IPS DF 4.7 (cell line): ENCODE results near the gene SIRT3.

Experiments
- DNase-seq: peaks from one replicate; pipeline ENCODE4 v3.0.0-alpha.2; 2013; ENCODE audit warnings: low spot score; ENCODE audit errors: extremely low read depth

The SIRT3 gene

DNA sequence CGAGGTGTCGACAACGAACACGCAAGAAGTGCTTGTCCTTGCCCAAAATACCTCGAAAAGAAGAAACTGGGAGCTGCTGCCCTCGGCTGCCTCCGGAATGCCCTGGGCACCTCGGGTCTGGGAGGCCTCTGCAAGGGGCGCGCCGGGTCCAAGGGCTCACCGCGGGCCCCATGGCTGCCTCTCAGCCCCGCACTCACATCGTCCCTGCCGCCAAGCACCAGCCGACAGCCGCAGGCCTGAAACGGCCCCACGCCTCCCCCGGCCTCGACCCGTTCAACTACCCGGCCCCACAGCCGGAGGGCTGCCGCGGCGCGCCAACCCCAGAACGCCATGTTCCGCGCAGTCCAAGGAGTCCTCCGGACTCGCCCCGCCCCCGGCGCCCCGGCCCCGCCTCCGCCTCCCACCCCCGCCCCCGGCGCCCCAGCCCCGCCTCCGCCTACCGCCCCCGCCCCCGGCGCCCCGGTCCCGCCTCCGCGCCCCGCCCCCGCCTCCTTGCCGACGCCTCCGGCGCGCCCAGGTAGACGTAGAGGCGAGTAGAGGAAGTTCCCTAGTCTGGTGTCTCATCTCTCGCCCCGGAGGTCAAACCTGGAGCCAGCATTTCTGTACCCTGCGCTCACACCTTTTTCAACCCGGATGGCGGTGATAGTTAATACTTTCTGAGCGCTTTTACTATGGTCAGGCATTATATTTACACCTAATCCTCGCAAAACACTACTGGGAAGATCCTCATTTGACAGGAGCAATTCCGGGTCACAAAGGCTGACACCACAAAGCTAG, at the start of gene SIRT3:
Gene SIRT3 (minus strand): TSS at position 346 of the 777 bp plus-strand sequence. CDS start 14 bp downstream, at position 332.
- no peak for DNase-seq

DNA sequence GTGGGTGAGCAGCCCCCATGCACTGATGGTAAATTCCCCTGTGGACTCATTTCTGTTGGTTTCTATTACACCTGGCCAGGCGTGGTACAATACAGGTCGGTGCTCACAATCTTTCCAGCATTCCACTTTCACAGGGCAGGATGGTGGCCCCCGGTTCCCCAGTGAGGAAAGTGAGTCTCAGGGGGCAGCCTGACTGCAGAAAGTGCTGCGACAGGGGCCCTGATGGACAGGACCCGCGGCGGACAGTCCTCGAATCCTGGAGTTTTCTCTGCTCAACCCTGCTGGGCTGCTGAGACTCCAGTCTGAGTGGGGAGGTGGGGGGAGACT, 49.7 kb upstream of the SIRT3 start:
- DNase-seq = no peak

DNA sequence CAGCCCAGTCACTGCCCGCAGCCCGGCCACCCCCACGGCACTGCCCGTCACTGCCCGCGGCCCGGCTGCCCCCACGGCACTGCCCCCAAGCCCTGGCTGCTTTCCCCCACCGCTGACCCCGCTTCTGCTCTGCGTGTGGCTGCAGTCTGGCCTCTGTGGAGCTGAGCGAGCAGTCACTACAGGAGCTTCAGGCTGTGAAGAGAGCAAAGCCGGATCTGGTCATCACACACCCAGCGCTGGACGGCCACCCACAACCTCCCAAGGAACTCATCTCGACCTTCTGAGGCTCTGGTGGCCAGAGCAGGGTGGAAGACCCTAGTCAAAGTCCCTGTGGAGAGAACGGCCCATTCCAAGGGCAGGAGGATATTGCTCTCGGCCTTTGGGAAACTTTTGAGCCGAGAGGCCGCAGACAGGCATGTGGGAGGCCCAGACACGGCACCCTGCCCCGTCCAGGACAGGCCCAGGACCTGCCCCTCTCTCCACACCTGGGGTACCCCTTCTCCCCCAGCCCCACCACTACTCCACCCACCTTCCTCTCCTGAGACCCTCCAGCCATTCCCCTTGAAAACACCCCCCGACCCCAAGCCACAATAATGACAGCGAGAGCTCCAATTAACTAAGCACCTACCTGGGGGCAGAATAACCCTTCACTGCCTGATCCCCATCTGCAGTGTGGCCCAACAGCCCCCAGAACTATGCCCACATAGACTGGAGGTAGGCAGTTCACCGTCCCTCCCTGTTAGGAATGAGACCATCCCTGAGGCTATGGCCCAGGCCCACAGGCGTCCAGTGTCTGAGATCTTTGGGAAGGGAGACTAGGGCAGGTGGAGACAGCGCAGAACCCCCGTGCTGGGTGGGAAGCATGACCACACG, 49.1 kb upstream of the SIRT3 start:
- no peak for DNase-seq

DNA sequence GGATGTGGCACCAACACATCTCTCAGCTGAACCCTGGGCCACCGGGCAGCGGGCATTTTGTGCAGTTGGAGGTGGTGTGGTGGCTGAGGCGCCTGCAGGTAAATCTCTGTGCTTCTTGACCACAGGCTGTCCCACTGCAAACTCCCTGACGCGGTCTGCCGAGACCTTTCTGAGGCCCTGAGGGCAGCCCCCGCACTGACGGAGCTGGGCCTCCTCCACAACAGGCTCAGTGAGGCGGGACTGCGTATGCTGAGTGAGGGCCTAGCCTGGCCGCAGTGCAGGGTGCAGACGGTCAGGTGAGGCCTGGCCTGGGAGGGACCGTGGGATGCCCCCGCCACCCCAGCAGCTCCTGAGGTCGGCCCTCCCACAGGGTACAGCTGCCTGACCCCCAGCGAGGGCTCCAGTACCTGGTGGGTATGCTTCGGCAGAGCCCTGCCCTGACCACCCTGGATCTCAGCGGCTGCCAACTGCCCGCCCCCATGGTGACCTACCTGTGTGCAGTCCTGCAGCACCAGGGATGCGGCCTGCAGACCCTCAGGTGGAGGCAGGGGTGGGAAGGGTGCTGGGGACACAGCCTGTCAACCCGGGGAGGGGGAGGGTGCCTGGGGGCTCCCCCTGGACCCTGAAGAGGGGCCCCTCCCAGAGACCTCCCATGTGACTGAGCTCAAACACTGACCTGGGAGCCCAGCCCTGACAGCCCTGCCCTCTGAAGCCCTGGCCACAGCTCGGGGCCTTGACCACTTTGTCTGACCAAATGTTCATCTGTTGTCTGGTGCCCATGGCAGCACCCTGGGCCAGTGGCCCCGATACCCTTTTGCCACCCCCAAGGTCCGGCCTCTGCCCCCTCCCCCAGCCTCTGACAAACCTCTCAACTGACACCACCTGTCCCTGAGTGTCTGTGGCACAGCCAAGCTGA, 48.2 kb upstream of the SIRT3 start:
- DNase-seq = no peak

DNA sequence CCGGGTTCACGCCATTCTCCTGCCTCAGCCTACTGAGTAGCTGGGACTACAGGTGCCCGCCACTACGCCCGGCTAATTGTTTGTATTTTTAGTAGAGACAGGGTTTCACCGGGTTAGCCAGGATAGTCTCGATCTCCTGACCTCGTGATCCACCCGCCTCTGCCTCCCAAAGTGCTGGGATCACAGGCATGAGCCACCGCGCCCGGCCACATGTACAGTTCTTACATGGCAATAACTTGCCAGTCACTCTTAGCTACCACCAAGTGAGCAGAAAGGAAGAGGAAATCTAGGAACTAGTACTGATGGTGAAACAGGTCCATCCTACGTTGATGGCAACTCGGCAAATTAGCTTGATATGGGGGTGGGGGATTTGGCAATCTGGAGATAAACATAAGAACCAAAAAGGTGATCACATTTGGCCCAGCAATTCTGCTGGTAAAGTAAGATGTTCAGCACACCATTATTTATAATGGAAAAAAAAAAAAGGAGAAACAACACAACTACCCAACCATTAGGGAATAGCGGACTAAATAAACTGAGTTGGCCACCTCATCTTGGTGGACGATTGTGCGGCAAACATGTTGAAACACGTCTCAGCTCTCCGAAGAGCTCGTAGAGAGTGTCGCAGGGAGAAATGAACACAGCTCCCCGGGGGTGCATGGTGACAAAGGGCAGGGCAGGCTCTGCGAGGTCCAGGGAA, 47.4 kb upstream of the SIRT3 start:
- no peak for DNase-seq

DNA sequence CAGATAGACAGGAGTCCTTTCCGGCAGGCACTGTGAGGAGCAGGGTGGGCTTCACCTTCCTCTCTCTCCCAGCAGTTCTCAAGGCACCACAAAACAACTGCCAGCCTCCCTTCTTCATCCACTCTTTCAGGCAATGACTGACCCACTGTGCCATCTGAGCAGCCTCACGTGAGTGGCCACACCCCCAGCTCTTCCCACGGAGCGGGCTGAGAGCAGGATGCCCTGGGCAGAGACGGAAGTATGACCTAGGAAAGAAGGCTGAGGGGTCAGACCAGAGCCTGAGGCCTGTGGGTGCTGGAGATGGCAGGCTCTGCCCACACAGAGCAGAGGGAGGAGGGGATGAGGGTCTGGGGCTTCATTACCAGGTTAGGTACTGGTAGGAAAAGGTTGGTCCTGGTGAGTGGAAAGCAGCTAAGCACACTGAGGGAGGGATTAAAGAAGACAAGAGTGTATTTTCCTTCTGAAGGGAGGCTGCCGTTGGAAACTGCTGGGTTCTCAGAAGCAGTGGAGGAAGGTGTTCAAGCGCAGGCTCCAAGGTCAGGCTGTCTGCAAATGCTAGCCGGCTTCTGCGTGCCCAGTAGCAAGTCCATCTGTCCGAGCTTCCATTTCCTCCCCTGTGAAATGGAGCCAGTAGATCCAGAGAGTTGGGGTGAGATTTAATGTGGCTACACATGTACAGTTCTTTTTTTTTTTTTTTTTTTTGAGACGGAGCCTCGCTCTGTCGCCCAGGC, 46.7 kb upstream of the SIRT3 start:
- no peak for DNase-seq

DNA sequence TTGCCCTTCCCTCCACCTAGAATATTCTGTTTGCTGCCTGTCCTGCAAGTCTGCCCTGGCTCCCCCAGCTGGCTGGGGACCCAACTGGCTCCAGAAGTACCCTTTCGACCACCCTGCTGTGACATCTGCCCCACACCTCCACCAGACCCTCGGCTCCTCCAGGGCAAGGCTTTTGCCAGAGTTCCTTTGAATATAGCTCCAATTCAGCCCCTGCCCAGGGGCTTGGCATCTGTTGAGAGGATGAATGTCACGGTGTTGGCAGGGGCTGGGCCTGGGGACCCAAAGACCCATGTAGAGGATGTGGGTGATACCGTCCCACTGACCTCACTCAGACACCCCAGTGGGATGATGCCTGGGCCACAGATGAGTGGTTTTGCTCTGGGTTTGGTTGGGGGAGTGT, 46.0 kb upstream of the SIRT3 start:
- DNase-seq = no peak

DNA sequence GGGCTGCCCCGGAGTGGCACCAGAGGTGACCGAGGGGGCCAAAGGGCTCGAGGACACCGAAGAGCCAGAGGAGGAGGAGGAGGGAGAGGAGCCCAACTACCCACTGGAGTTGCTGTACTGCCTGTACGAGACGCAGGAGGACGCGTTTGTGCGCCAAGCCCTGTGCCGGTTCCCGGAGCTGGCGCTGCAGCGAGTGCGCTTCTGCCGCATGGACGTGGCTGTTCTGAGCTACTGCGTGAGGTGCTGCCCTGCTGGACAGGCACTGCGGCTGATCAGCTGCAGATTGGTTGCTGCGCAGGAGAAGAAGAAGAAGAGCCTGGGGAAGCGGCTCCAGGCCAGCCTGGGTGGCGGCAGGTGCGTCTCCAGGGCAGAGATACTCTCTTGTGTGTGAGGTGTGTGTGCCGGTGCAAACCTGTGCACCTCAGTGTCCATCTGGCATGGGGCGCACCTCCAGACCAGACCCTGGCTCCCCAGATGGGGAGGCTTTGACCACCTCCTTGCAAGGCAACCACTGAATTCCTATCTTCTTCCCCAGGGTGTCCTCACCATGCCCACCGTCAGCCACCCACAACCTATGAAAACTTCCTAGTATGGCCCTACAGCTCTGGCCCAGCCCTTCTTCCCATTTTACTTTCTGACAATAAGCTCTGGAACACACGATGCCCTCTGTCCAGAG, 45.5 kb upstream of the SIRT3 start:
- no peak for DNase-seq

DNA sequence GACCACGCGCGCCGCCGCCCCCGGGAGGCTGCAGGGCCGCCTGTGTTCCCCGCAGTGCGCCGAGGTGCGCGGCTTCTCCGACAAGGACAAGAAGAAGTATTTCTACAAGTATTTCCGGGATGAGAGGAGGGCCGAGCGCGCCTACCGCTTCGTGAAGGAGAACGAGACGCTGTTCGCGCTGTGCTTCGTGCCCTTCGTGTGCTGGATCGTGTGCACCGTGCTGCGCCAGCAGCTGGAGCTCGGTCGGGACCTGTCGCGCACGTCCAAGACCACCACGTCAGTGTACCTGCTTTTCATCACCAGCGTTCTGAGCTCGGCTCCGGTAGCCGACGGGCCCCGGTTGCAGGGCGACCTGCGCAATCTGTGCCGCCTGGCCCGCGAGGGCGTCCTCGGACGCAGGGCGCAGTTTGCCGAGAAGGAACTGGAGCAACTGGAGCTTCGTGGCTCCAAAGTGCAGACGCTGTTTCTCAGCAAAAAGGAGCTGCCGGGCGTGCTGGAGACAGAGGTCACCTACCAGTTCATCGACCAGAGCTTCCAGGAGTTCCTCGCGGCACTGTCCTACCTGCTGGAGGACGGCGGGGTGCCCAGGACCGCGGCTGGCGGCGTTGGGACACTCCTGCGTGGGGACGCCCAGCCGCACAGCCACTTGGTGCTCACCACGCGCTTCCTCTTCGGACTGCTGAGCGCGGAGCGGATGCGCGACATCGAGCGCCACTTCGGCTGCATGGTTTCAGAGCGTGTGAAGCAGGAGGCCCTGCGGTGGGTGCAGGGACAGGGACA, 44.8 kb upstream of the SIRT3 start:
- no peak for DNase-seq

DNA sequence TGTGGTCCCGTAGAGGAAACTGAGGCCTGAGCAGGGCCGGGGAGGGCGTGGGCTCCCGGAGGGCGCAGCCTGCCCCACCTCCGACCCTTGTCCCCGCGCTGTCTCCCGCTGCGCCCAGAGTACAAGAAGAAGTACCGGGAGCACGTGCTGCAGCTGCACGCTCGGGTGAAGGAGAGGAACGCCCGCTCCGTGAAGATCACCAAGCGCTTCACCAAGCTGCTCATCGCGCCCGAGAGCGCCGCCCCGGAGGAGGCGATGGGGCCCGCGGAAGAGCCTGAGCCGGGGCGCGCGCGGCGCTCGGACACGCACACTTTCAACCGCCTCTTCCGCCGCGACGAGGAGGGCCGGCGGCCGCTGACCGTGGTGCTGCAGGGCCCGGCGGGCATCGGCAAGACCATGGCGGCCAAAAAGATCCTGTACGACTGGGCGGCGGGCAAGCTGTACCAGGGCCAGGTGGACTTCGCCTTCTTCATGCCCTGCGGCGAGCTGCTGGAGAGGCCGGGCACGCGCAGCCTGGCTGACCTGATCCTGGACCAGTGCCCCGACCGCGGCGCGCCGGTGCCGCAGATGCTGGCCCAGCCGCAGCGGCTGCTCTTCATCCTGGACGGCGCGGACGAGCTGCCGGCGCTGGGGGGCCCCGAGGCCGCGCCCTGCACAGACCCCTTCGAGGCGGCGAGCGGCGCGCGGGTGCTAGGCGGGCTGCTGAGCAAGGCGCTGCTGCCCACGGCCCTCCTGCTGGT, 44.0 kb upstream of the SIRT3 start:
- DNase-seq = no peak

DNA sequence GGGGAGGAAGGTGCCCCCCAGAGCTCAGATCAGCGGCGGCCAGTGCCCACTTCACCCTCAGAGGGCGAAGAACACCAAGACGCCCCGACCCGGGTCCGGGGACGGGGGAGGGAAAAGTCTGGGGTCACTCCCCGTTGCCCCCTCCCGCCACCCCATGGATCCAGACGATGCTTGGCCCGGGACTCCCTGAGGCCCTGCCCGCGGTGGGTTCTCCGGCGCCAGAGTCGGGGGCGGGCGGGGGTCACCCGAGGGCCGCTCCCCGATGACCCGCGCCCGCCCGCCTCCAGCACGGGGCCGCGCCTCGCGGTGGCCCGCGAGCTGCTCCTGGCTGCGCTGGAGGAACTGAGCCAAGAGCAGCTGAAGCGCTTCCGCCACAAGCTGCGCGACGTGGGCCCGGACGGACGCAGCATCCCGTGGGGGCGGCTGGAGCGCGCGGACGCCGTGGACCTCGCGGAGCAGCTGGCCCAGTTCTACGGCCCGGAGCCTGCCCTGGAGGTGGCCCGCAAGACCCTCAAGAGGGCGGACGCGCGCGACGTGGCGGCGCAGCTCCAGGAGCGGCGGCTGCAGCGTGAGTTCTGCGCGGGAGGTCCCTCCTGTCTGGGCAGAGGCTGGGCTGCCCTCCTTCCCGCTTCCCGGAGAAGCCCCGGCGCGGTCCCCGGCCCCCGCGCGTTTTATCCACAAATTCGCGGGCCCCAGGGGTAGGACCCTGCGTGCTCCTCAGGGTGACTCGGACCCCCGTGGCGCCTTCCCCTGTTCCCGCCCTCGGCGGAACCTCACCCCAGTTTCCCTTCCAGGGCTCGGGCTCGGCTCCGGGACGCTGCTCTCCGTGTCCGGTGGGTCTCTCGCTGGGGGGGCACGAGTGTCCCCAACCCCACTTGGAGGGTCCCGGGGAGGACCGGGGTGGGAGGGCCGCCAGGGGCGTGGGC, 43.2 kb upstream of the SIRT3 start:
- no peak for DNase-seq

DNA sequence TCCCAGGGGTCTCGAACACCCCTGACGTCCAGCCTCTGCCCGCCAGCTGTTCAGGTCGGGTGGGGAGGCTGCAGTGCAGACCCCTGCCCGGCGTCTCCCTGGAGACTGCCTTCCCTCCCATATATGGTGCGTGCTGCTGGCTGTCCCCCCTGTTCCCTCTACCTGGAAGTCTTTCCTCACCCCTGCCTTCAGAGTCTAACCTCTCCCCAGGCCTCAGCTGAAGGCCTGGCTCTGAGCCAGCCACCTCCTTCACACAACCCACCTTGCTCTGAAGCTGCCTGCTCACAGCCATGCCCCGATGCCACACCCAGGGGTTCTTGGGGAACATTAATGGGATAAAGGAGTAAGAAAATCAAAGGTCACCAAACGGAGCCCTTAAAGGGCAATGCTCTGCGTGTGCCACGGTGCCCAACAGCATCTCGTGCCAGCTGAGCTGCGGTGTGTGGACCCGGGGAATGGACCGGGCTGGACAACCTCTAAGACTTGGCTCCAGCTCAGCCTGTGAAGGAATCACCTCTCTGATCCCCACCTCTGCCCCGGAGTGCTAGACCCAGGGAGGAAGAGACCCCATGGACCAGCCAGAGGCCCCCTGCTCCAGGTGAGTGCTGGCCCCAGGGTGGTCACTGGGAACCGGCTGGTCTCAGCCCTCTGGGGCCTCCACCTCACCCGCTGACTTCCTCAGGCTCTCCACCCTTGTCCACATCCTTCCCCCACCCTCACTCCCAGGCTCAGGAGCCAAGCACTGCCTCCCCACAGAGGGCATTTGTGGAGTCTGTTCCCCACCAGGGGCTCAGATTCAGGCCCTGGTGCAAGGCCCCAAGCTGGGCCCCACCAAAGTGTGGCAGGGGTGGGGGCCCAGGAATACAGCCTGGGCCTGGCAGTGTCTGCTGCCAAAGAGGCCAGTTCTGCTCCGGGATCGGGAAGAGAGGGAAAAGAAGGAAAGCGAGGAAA, 42.1 kb upstream of the SIRT3 start, which contains the start of gene NLRP6:
Gene NLRP6 (plus strand): TSS at position 407 of the 951 bp plus-strand sequence. CDS start 163 bp downstream, at position 570.
- no peak for DNase-seq

DNA sequence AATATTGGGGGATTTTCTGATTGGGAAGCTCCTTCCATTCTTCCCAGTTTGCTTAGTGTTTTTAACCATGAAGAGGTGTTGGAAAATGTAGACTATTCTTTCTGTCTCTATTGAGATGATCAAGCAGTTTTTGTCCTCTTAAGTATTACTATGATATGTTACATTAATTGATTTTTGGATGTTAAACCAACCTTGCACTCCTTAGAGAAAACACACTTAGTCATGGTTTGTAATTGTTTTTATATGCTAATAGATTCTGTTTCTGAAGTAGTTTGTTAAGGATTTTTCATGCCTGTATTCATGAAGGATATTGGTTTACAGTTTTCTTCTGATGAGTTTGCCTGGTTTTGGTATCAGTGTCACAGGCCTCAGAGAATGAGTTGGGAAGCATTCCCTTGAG, 40.1 kb upstream of the SIRT3 start:
- no peak for DNase-seq

DNA sequence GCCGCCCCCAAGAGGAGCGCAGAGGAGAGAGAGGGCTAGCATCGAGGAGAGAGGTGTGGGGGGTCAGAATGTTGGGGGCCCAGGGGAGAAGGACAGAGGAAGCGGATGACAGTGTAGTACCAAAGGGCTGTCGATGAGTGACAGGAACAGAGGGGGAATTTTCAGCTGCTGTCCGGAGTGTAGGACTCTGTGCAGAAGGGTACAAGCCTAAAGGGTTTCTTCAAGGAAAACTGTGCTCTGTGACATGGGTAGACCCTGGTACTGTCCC, 36.7 kb upstream of the SIRT3 start:
- no peak for DNase-seq

DNA sequence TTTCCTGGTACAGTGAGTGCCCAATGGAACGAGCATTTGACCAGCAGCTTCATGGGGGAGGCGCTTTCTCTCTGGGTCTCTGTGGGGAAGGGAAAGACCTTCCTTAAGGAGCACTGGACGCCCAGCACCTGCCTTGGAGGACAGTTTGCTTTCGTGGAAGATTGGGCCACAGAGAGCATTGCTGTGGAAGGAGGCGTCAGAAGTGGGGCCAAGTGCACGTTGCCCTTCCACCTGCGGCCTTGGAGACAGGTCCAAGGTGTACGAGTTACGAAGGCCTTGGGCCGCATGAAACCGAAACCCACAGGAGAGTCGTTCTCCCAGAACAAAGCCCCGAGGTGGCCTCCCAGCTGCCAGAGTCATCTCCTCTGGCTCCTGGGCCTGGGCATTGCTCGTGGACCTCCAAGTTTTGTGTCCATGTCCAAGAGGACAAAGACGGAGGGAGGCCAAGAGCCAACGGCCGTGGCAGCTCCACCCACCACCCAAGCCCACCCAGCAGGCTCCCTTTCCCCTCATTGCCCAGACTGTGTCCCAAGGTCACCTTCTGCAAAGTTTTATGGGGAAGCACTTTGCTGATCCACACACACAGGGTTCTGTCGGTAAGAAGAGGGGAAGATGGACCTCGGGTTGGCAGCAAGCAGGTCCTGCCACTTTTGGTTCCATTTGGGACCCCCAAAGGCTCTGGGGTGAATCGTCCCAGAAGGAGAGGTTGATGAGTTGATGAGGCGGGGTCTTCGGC, 36.2 kb upstream of the SIRT3 start:
- DNase-seq = no peak

DNA sequence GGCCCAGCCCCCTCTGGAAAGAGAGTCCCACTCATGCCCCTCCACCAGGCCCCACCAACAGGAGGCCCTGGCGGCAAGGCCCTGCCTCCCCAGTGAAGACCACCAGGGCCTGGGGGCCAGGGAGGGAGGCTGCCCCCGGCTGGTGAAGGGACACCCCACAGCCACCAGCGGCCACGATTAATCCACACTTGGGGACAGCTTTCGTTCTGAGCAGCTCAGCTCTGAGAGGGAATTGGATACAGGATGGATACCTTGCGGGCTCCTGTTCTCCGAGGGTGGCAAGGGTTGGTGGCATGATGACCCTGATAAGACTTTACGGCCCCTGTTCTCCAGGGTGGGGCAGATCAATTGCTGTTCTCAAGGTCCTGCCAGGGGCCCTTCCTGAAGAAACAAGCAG, 35.2 kb upstream of the SIRT3 start:
- no peak for DNase-seq
